Measurements from ENCODE around the gene SMCP.

SMCP gene

DNA sequence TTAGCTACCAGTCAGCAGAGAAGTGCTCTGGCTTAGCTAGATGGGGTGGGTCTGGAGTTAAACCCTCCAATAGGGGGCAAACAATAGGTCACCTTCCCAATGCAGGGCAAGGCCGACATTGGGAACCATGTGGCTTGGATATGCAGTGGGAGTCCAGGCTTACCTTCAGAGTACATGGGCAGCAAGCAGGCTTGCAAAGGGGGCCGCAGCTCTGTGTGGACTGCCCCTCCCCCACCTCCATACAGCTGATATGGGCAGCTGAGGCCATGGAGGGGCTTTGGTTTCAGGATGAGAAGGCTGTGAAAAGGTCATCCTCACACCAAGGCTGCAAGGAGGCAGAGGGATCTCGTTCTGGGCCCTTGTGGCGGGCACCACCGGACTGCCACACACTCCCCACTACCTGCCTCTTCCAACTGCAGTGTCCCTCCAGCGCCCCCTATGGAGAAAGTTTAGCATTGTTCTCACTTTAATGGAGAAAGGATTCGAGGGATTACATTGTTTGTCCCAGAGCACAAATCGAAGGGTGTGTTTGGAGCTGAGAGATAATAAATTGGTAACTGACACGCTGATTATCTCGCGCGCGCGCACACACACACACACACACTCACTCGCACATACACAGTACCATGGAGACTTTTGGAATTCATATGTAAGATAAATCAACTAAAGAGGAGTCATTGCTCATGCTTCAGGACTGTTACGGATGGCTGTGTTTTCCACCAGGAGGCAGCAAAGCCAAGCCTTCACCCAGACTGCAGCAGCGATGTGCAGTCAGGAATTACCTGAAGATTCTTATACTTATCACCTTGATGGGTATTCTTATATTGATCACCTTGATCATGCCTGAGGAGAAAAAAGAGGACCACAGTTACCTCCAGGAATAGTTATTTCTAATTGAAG lies 7.0 kb upstream of the SMCP start:
- 55% methylated on average over 9 of the region's 17 CpGs for WGBS

DNA sequence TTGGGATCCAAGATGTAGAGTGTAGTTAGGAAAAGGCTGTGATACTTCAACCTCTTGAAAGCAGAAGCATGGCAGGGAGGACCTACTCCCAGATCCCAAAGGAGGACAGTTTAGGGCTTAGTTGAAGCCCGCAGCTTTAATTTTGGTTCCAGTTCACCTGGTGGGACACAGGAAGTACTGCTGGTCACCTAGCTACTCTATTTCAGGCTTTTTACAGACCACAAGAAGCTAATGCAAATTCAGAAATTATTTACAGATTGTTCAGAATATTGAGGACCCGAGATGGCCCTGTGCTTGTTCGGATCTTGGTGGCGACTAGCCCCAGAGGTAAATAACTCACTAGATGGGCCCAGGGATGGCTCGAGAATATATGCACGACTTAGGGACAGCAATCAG lies 6.4 kb upstream of the SMCP start:
- Histone ChIP-seq H3K4me3 (ENCODE audit: low read length) (no peak overlapping the region), H3K27ac (ENCODE audit: low read depth, low read length) (no peak overlapping the region), H3K9ac (ENCODE audit: low read depth, low read length) (no peak overlapping the region), H3K4me1 (ENCODE audit: insufficient read depth, low read length) (no peaks in the 10 kb centered on the region), H3K36me3 (ENCODE audit: insufficient read depth, low read length) (no peaks in the 10 kb centered on the region), H3K9me3 (ENCODE audit: insufficient read depth, low read depth, low read length) (peaks cover 41% of the 10 kb centered on the region), H3K27me3 (ENCODE audit: insufficient read depth, low read length) (no peaks in the 10 kb centered on the region)
- WGBS = 82% methylated on average over 6 of the region's 6 CpGs

More for the DNA sequence above, 7.0 kb upstream of the SMCP start:
- H3K36me3 ChIP-seq (ENCODE audit: insufficient read depth, low read length) = no peaks in the 10 kb centered on the region
- no peak overlapping the region for H3K27ac ChIP-seq (ENCODE audit: low read depth, low read length)
- H3K4me1 ChIP-seq (ENCODE audit: insufficient read depth, low read length) = no peaks in the 10 kb centered on the region
- peaks cover 41% of the 10 kb centered on the region for H3K9me3 ChIP-seq (ENCODE audit: insufficient read depth, low read depth, low read length)
- no peaks in the 10 kb centered on the region for H3K27me3 ChIP-seq (ENCODE audit: insufficient read depth, low read length)
- no peak overlapping the region for H3K9ac ChIP-seq (ENCODE audit: low read depth, low read length)
- H3K4me3 ChIP-seq (ENCODE audit: low read length) = peak overlapping the region; percentile 24; the same call in 1 of the 2 replicates

DNA sequence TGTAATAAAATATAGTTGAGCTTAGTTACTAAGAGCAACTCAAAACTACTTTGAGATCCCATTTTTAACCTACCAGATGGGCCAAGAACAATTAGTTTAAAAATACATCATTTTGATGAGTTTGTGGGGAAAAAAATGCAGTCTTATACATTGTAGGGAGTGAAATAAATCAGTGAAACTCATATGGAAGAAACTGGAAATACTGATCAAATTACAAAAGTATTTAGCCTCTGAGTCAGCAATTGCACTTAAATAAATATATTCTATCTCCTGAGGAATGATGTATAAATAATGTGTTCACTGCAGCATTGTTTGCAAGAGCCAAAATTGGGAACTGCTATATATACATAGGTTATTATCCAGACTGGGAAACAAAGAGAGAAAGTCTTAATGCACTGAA lies 4.6 kb upstream of the SMCP start:
- no peaks in the 10 kb centered on the region for H3K27me3 ChIP-seq (ENCODE audit: insufficient read depth, low read length)
- no peaks in the 10 kb centered on the region for H3K36me3 ChIP-seq (ENCODE audit: insufficient read depth, low read length)
- peaks cover 41% of the 10 kb centered on the region for H3K9me3 ChIP-seq (ENCODE audit: insufficient read depth, low read depth, low read length)
- no peaks in the 10 kb centered on the region for H3K4me1 ChIP-seq (ENCODE audit: insufficient read depth, low read length)
- no peak overlapping the region for H3K9ac ChIP-seq (ENCODE audit: low read depth, low read length)
- no peak overlapping the region for H3K27ac ChIP-seq (ENCODE audit: low read depth, low read length)
- no peak overlapping the region for H3K4me3 ChIP-seq (ENCODE audit: low read length)

DNA sequence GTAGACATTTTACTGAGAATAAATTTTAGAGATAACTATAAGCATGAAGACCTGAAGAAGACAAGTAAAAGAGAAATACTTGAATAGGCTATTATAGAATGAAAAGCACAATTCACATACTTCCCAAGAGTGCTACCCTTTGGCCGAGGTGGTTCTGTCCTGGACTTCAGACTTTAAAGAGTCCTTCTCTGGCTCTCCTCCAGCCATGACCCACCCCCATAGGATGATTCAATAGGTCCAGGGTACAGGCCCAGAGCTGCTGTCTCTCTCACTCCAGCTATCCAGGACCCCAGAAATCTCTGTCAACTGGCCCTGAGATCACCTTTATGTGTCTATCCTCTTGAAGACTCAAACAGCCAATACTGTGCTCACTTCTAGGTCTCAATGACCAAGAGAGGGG lies 1.3 kb upstream of the SMCP start:
- Histone ChIP-seq H3K4me1 (ENCODE audit: insufficient read depth, low read length) (no peaks in the 10 kb centered on the region), H3K36me3 (ENCODE audit: insufficient read depth, low read length) (no peaks in the 10 kb centered on the region), H3K27me3 (ENCODE audit: insufficient read depth, low read length) (no peaks in the 10 kb centered on the region), H3K9ac (ENCODE audit: low read depth, low read length) (no peak overlapping the region), H3K4me3 (ENCODE audit: low read length) (no peak overlapping the region), H3K27ac (ENCODE audit: low read depth, low read length) (no peak overlapping the region), H3K9me3 (ENCODE audit: insufficient read depth, low read depth, low read length) (peaks cover 61% of the 10 kb centered on the region)
- 85% methylated on average over 1 of the region's 1 CpG for WGBS

DNA sequence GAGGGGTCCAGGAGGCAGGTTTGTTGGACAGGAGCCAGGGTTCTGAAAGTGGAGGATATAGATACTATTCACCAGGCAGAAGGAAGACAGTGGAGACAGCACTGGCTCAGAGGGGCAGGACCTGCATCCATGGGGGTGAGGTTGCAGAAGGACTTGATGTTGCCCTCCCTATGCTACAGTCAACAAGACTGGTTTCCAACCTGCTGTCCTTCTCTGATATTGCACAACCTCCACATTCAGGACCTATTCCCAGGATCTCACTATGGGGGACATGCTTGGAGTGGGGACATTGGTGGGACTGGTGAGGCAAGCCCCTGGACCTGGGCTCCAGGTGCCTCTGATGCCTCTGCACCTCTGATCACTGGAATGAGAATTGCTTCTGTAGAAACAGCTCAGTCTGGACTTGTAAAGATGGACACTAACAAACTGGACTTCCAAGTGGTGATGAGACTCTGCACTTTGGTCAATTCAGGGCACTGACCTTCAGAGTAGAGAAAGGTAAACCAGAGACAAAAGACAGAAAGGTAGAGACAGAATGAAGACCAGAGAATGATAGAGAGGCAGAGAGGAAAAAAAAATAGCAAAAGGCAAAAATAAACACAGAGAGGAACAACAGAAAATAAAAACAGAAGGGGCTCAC lies 1.6 kb downstream of the SMCP start:
- Histone ChIP-seq H3K4me3 (ENCODE audit: low read length) (no peak overlapping the region), H3K9me3 (ENCODE audit: insufficient read depth, low read depth, low read length) (peaks cover 77% of the 10 kb centered on the region), H3K36me3 (ENCODE audit: insufficient read depth, low read length) (no peaks in the 10 kb centered on the region), H3K9ac (ENCODE audit: low read depth, low read length) (no peak overlapping the region), H3K4me1 (ENCODE audit: insufficient read depth, low read length) (no peaks in the 10 kb centered on the region), H3K27me3 (ENCODE audit: insufficient read depth, low read length) (no peaks in the 10 kb centered on the region), H3K27ac (ENCODE audit: low read depth, low read length) (no peak overlapping the region)

DNA sequence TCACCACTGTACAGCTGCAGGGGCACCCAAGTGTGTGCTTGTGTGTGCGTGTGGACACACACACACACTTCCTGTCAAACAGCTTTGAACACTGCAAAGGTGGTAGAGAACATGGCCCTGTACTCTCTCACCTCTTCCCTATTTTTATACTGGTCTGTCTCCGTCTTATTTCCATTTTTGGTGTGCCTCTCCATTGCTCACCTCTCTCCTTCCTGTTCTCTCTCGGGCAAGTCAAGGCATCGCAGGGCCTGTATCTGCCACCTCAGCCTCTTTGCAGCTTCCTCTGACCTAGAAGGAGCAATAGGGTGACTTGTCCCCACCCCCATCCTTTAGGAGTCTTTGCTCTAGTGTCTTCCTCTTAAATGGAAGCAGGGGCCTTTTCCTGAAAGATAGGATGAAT lies 2.2 kb downstream of the SMCP start:
- Histone ChIP-seq H3K4me1 (ENCODE audit: insufficient read depth, low read length) (no peaks in the 10 kb centered on the region), H3K4me3 (ENCODE audit: low read length) (no peak overlapping the region), H3K27me3 (ENCODE audit: insufficient read depth, low read length) (no peaks in the 10 kb centered on the region), H3K36me3 (ENCODE audit: insufficient read depth, low read length) (no peaks in the 10 kb centered on the region), H3K9me3 (ENCODE audit: insufficient read depth, low read depth, low read length) (peaks cover 79% of the 10 kb centered on the region), H3K9ac (ENCODE audit: low read depth, low read length) (no peak overlapping the region), H3K27ac (ENCODE audit: low read depth, low read length) (no peak overlapping the region)
- WGBS = 90% methylated on average over 4 of the region's 4 CpGs

DNA sequence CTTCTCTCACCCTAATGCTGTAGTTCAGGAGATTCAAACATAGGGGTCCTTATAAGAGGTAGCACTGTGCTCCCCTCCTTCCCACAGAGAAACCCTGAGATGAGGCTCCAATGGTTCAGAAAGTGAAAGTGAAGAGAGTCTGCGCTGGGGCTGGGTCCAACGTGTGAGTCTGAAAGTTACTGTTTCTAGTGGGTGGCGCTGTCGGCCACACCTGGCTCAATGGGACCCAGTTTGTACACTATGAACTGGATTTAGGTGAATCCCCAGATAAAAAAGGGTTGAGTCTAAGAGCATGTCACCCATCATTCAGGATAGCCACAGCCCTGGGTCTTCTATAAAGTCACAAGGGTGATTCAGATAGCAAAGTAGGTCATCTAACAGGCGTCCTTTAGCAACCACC lies 2.8 kb downstream of the SMCP start:
- H3K36me3 ChIP-seq (ENCODE audit: insufficient read depth, low read length) = no peaks in the 10 kb centered on the region
- H3K9ac ChIP-seq (ENCODE audit: low read depth, low read length) = no peak overlapping the region
- no peaks in the 10 kb centered on the region for H3K27me3 ChIP-seq (ENCODE audit: insufficient read depth, low read length)
- no peaks in the 10 kb centered on the region for H3K4me1 ChIP-seq (ENCODE audit: insufficient read depth, low read length)
- H3K9me3 ChIP-seq (ENCODE audit: insufficient read depth, low read depth, low read length) = peaks cover 82% of the 10 kb centered on the region
- H3K27ac ChIP-seq (ENCODE audit: low read depth, low read length) = no peak overlapping the region
- H3K4me3 ChIP-seq (ENCODE audit: low read length) = no peak overlapping the region
- WGBS = 84% methylated on average over 5 of the region's 5 CpGs

DNA sequence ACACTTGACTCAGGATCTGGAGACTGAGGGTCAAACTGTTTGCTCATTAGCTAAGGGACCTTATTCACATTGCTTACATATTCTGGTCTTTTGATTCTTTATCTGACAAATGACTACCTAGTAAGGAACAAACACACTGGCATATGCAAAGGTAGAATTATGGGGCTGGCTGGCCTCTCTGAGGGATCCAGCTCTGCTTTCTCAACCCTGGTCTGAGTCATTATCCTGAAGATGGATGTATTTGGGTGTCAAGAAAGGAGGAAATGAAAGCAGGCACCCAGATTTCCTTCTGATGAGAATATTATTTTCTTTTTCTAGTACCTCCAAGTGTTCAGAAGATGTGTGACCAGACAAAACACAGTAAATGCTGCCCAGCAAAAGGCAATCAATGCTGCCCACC lies 6.0 kb downstream of the SMCP start:
- Histone ChIP-seq H3K4me1 (ENCODE audit: insufficient read depth, low read length) (no peaks in the 10 kb centered on the region), H3K27me3 (ENCODE audit: insufficient read depth, low read length) (no peaks in the 10 kb centered on the region), H3K27ac (ENCODE audit: low read depth, low read length) (no peak overlapping the region), H3K9ac (ENCODE audit: low read depth, low read length) (no peak overlapping the region), H3K36me3 (ENCODE audit: insufficient read depth, low read length) (no peaks in the 10 kb centered on the region), H3K4me3 (ENCODE audit: low read length) (no peak overlapping the region), H3K9me3 (ENCODE audit: insufficient read depth, low read depth, low read length) (peaks cover 80% of the 10 kb centered on the region)

DNA sequence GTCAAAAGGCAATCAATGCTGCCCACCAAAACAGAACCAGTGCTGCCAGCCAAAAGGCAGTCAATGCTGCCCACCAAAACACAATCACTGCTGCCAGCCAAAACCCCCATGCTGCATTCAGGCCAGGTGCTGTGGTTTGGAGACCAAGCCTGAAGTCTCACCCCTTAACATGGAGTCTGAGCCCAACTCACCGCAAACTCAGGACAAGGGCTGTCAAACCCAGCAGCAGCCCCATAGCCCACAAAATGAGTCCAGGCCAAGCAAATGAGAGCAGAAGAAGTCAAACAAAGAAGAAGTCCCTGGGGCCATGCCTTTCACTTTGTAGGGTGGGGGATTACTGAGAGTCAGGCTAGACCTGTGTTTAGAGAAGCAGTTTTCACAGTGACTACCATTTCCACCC lies 6.4 kb downstream of the SMCP start:
- Histone ChIP-seq H3K27ac (ENCODE audit: low read depth, low read length) (no peak overlapping the region), H3K36me3 (ENCODE audit: insufficient read depth, low read length) (no peaks in the 10 kb centered on the region), H3K4me3 (ENCODE audit: low read length) (no peak overlapping the region), H3K9ac (ENCODE audit: low read depth, low read length) (no peak overlapping the region), H3K9me3 (ENCODE audit: insufficient read depth, low read depth, low read length) (peaks cover 82% of the 10 kb centered on the region), H3K4me1 (ENCODE audit: insufficient read depth, low read length) (no peaks in the 10 kb centered on the region), H3K27me3 (ENCODE audit: insufficient read depth, low read length) (no peaks in the 10 kb centered on the region)
- 100% methylated on average over 1 of the region's 1 CpG for WGBS

DNA sequence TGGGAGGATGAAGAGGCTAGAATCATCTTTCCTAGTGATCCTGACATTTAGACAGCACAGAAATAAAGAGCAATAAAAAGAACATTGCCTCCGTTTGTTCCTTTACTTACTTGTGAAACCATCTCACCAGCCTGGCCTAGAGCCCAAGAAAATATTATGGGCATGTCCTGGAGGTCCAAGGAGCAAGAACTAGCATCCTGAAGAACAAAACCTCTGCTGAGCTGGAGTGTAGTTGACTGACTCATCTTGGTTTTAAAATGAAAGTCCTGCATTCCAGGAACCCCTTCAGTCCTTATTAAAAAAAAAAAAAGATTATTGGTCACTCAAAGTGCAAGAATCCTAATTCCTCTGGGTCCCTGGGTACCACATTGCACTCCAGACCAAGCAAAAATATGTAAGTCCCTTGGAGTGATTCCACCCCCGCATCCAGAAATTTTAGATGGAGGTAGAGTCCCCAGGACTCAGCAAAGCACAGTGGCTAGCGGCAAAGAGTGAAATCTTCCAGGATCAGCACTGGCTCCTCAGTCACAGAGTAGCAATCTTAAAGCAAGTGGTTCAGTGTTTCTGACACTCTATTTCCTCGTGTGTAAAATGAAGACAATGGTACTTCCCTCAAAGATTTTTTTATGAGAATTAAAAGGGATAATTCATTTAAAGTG lies 7.0 kb downstream of the SMCP start:
- H3K4me3 ChIP-seq (ENCODE audit: low read length) = no peak overlapping the region
- 62% methylated on average over 4 of the region's 4 CpGs for WGBS

DNA sequence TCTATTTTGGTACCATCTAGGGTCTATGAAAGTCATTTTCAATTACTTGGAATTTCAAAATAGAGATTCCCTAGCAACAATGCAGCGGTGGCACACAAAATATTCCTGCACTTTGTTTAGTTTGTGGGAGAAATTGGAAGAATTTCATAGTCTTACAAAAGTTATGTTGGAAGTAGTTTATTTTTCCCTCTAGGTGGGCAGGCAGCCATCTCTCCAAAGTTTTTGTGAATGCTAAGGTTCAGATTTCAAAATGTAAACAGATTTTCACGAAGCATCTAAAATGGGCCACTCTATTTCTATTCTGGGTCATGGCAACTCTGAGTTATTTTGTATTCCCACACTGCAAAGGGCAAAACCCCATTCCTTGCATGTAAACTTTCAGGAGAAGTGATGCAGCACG lies 8.0 kb downstream of the SMCP start:
- Histone ChIP-seq H3K27ac (ENCODE audit: low read depth, low read length) (no peak overlapping the region), H3K9ac (ENCODE audit: low read depth, low read length) (no peak overlapping the region), H3K4me1 (ENCODE audit: insufficient read depth, low read length) (no peaks in the 10 kb centered on the region), H3K27me3 (ENCODE audit: insufficient read depth, low read length) (no peaks in the 10 kb centered on the region), H3K36me3 (ENCODE audit: insufficient read depth, low read length) (no peaks in the 10 kb centered on the region), H3K4me3 (ENCODE audit: low read length) (no peak overlapping the region), H3K9me3 (ENCODE audit: insufficient read depth, low read depth, low read length) (peaks cover 83% of the 10 kb centered on the region)
- WGBS = 40% methylated on average over 3 of the region's 3 CpGs

More for the DNA sequence above, 7.0 kb downstream of the SMCP start:
- Histone ChIP-seq H3K27me3 (ENCODE audit: insufficient read depth, low read length) (no peaks in the 10 kb centered on the region), H3K9ac (ENCODE audit: low read depth, low read length) (no peak overlapping the region), H3K36me3 (ENCODE audit: insufficient read depth, low read length) (no peaks in the 10 kb centered on the region), H3K4me1 (ENCODE audit: insufficient read depth, low read length) (no peaks in the 10 kb centered on the region), H3K9me3 (ENCODE audit: insufficient read depth, low read depth, low read length) (peaks cover 82% of the 10 kb centered on the region), H3K27ac (ENCODE audit: low read depth, low read length) (no peak overlapping the region)
